ENCODE measurements around the gene TUT1.
"Not testable (repeated sequence)": the region's sequence is repeated elsewhere in the genome, so short reads cannot be mapped to it uniquely, and the experiment has no call there.

TUT1 gene

DNA sequence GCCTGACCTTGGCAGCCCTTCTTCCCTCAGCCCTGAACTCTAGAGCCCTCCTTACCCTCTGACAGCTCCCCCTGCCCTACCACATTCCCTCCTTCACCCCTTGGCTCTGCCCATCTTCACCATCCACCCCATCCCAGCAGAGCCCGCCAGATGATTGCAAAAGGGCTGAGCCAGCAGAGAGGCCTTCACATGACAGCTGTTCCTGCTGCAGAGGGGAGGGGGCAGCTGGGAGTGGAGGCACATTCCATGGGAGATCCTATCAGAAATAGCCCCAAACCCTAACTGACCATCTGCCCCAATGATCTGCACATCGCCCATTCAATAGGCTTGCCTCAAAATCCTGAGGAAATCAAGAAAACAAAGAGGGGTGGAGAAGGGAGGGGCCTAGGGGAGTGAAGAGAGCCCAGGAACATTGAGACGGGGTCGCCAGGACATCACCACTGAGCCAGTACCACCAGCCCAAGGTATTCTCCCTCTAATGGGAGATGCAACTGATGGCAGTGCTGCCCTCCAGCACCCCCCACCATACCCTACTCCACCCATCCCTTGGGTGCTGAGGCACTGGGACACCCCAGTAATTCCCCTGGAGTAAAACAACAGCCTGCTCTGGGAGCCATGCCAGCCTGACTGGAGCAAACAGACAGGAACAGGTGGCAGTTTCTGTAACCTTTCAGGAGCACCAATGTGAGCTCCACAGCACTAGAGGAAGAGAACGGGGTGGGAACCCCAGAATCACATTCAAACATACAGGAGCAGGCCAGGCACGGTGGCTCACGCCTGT is 36.7 kb downstream of the TUT1 start:
- DNase-seq, result no peak

DNA sequence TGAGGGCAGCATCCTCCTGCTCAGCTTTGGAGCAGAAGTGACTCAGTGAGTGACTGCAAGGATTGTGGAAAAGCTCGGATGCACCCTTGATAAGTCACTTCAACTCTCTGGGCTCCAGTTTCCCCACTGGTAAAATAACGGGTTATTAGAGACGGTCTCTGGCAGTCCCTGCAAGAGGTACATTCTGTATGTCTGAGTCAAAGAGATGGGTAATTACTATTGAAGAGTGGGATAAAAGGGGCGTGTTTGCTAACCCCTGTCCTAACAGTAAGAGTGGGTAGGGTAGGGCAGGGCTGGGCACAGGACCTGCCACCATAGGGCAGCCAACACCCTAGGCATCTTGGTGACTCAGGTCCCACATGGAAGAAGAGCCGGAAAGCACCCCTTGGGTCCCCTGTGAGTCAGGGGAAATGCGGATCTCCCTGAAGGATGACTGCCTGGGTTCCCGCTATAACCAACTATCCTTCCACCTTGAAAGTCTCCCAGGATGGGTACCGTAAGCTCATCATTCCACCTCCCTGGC is 37.4 kb downstream of the TUT1 start:
- DNase-seq, result peak; percentile 77

DNA sequence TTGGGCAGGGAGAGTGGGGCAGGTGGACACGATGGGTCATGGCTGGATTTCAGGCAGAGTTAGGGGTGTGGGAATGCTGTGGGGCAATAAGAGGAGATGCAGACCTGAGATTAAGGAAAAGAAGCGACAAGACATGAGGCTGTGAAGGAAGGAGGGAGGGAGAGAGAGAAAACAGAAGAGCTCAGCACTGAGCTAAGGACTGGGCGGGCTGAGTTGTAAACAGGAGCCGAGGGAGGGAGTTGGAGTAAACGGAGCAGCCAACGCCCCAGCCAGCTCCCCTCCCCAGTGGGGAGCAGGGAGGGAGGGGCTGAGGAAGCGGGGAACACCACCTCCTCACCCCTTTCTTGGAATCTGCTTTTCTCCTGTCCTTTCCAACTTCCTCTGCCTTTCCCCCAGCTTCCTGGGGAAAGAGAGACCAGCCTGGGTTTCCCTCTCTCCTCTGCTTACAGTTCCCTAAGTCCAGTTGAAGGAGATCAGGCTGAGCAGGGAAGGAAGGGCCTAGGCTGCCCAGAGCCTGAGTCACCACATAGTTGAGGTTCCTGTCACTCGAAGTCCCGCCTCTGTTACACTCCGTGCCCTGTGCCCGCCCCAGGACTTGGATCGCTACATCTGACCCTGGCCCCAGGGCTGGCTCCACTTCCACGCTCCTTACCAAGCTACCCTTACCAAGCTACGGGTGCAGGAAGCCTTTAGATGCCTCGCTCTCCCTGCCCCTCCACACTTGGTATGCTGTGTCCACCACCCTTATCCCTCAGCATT is 38.1 kb downstream of the TUT1 start:
- peak; percentile 86 for DNase-seq

DNA sequence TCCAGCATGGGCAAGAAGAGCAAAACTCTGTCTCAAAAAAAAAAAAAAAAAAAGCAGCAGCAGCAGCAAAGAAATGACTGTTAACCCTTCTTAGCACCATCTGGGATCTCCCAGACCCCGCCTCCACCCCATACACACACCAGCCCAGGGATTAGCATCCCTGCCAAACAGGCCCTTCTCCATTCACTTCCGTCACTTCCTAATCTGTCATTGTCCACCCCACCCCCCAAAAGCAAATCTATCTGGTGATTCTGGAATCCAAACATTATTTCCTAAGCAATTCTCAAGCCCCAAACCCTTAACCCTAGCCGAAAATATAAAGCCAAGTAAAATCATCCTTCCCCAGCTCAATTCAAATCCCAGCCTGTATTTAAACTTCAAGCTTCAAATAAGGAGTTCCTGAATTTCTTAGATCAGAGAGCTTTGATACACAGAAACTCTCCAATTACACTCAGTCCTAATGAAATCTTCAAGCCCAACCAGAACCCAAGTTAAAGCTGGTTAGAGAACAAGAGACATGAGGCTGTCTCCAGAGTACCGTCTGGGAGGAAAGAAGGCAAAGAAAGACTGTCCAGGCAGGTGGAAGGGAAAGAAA is 38.7 kb downstream of the TUT1 start:
- peak; percentile 65 for DNase-seq

GRCh38 chr11:62550478-62550877 is 40.8 kb downstream of the TUT1 start:
- DNase-seq, result not testable (repeated sequence)

GRCh38 chr11:62548545-62549335 is 42.6 kb downstream of the TUT1 start:
- no peak for DNase-seq

- DNase-seq, result no peak
These were observed 43.5 kb downstream of the TUT1 start for GRCh38 chr11:62547691-62548281.

GRCh38 chr11:62546929-62547625 is 44.2 kb downstream of the TUT1 start:
- no peak for DNase-seq

- peak; percentile 84 for DNase-seq
These were observed 44.9 kb downstream of the TUT1 start, which contains the start of gene AHNAK for GRCh38 chr11:62546244-62546928. Gene AHNAK, minus strand, starts transcription at chr11:62546806. Its CDS starts 10,708 bp downstream, at chr11:62536098.

GRCh38 chr11:62545437-62546243 is 45.7 kb downstream of the TUT1 start:
- DNase-seq, result peak; percentile 70

- DNase-seq, result peak; percentile 56
These were observed 46.5 kb downstream of the TUT1 start for GRCh38 chr11:62544581-62545436.

GRCh38 chr11:62543680-62544444 is 47.5 kb downstream of the TUT1 start:
- peak; percentile 17 for DNase-seq

- DNase-seq, result peak; percentile 79
These were observed 48.4 kb downstream of the TUT1 start for GRCh38 chr11:62542750-62543567.

DNA sequence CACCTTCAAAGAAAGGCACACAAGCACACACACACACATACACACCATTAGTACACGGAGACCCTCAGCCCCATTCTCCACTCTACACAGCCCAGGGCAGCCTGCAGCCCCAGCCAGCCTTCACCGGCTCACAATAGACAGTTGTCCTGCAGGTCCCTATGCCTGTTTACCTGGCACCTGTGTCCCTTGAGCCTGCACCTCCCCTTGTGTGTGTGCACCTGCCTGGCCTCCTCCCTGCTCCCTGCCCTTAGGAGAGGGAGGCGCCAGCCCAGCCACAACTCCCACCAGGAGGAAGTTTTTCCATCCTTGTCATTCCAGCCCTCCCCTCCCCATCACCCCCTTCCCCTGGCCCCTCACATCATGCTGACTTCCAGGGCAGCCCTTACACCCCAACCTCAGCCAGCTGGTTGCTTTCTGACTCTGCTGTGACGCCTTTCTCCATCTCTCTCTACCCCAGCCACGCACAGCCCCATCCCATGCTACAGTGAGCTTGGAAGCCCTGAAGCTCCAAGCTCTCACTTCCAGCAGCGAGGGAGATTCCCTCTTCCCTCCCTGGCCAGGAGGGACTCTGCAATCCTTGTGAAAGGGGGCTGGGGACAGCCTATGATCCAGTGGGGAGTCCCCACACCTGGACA is 49.1 kb downstream of the TUT1 start:
- DNase-seq, result peak; percentile 16

DNA sequence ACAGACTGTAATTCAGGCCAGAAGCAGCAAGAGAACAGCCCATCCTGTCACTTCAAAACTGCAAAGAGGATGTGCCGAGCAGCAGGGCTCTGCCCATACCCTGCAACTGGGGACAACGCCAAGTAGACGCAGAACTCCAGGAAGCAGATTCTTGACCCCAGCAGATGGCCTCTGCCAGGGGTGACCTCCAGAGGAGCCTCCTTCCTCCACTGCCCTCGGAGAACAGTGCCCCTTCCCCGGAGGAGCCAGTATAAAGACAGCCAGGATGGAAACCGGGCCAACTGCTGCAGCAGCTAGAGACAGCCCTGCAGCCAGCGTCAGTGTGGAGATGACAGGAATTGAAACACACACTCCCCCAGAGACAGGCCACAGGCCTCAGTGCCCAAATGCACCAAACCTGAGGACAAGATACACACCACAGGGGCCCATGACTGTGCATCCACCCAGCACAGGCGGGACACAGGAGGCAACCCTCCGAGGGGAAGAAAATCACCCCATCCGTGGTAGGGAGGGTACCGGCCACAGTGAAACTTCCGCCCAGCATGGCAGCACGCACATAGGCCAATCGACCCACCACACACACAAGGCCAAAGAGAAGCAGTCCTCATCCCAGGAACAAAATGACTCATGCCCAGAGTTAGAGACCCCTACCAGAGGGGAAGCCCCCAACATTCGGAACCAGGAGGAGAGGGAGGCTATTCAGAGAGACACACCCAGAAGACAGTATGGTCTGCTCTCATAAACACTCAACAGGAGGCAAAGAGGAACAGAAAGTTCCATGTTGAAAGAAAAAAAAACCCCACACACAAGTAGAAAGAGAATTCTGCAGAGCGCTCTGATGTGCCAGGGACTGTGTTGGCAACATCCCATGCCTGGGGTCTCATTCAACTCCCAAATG is 50.3 kb downstream of the TUT1 start:
- DNase-seq, result peak; percentile 52

All from CD4-positive, alpha-beta T cell treated with Interleukin-15 for 1 hour (primary cell).